ENCODE results near the gene RHOC.
"Not testable (repeated sequence)": the region's sequence is repeated elsewhere in the genome, so short reads cannot be mapped to it uniquely, and the experiment has no call there.

The RHOC gene

GRCh38 chr1:112706505-112707220 lies at the start of gene RHOC:
Gene RHOC (minus strand): TSS chr1:112707127. CDS start chr1:112703799, 3,328 bp downstream.
- peak; percentile 31 for DNase-seq

GRCh38 chr1:112754116-112754628 lies 47.2 kb upstream of the RHOC start:
- DNase-seq: no peak

- no peak for DNase-seq
Observed at GRCh38 chr1:112748396-112748795, 41.5 kb upstream of the RHOC start.

- no peak for DNase-seq
Observed at GRCh38 chr1:112744009-112744578, 37.2 kb upstream of the RHOC start.

- no peak for DNase-seq
Observed at GRCh38 chr1:112743174-112744008, 36.5 kb upstream of the RHOC start.

GRCh38 chr1:112737573-112737972 lies 30.6 kb upstream of the RHOC start:
- DNase-seq: no peak

- DNase-seq: no peak
Observed at GRCh38 chr1:112735752-112736151, 28.8 kb upstream of the RHOC start.

- no peak for DNase-seq
Observed at GRCh38 chr1:112731451-112731850, 24.5 kb upstream of the RHOC start.

GRCh38 chr1:112729909-112730308 lies 23.0 kb upstream of the RHOC start:
- DNase-seq: no peak

- not testable (repeated sequence) for DNase-seq
Observed at GRCh38 chr1:112729011-112729410, 22.1 kb upstream of the RHOC start.

GRCh38 chr1:112728306-112728971 lies 21.5 kb upstream of the RHOC start:
- DNase-seq: not testable (repeated sequence)

- no peak for DNase-seq
Observed at GRCh38 chr1:112727716-112728115, 20.8 kb upstream of the RHOC start.

- not testable (repeated sequence) for DNase-seq
Observed at GRCh38 chr1:112724240-112724639, 17.3 kb upstream of the RHOC start.

GRCh38 chr1:112723511-112723839 lies 16.5 kb upstream of the RHOC start:
- no peak for DNase-seq

GRCh38 chr1:112722601-112723510 lies 15.9 kb upstream of the RHOC start:
- no peak for DNase-seq

- DNase-seq: no peak
Observed at GRCh38 chr1:112721966-112722524, 15.1 kb upstream of the RHOC start.

- DNase-seq: not testable (repeated sequence)
Observed at GRCh38 chr1:112721294-112721693, 14.4 kb upstream of the RHOC start.

GRCh38 chr1:112720800-112721199 lies 13.9 kb upstream of the RHOC start:
- DNase-seq: no peak

- no peak for DNase-seq
Observed at GRCh38 chr1:112719706-112720105, 12.8 kb upstream of the RHOC start.

GRCh38 chr1:112718691-112719418 lies 11.9 kb upstream of the RHOC start:
- peak; percentile 57 for DNase-seq
